ENCODE data around the gene MRPL2.

DNA sequence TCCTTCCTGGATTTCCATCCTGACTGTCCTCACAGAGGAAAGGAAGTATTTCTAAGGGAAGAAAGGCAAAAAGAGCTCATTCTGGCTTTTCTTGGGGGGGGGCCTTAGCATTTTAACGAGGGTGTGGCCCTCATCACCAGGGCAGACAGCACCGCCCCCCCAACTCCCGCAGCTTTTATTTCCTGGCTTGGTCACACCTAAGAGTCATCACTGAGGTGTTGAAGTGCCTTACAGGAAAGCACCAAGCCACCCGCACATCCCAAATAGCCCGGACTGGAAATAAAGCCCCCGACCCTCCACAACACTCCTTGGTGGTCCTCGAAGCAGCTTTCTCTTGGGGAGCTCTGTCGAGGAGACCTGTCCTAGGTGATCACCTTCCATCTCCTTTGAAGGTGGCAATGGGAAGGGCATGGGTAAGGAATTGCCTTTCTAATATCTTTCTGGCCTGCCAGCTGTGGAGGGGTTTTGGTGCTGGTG is 18.1 kb upstream of the MRPL2 start:
- TF ChIP-seq POLR2AphosphoS5 (IDR thresholded peaks at IDR 0.05; ENCODE audit: low read depth, low read length) (no peak), SIN3A (IDR thresholded peaks at IDR 0.05; ENCODE audit: borderline replicate concordance, insufficient read depth, low read length) (no peak)

All from PFSK-1 (cell line).